Tongue (tissue), 2 donors: ENCODE data around the gene TACC2. TPM values are rescaled to one million over a fixed set of nuclear protein-coding genes. Genes with fewer than 3 reads are reported as not detected.

Experiments used
- DNase-seq: peaks from one replicate; pipeline ENCODE4 v3.0.0-alpha.2; 2015
- total RNA-seq: library from RNA; depleted of rRNA; stranded (reverse); fragments of >200 nt; gene quantifications from one replicate; pipeline ENCODE4 v1.2.3, GENCODE V29; 2014

TACC2 gene
- total RNA-seq, 1 donor from 2014 or later = 128 TPM

DNA sequence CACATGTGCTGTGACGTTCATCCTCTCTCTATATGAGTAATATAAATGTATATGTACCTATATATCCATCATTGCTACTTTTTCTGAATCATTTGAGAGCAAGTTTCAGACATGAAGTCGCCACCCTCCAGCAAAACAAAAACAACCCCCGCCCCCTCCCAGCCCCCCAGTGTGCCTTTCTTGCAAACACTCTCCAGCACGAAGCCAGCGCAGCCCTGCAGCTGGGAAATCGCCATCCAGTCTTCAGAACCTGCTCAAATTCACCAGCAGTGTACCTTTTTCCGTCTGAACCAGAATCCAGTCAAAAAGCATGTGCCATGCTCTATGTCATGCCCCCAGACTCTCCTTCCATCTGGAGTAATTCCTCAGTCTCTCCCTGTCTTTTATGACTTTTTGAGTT is 135.8 kb downstream of the TACC2 start:
- DNase-seq = no peak

DNA sequence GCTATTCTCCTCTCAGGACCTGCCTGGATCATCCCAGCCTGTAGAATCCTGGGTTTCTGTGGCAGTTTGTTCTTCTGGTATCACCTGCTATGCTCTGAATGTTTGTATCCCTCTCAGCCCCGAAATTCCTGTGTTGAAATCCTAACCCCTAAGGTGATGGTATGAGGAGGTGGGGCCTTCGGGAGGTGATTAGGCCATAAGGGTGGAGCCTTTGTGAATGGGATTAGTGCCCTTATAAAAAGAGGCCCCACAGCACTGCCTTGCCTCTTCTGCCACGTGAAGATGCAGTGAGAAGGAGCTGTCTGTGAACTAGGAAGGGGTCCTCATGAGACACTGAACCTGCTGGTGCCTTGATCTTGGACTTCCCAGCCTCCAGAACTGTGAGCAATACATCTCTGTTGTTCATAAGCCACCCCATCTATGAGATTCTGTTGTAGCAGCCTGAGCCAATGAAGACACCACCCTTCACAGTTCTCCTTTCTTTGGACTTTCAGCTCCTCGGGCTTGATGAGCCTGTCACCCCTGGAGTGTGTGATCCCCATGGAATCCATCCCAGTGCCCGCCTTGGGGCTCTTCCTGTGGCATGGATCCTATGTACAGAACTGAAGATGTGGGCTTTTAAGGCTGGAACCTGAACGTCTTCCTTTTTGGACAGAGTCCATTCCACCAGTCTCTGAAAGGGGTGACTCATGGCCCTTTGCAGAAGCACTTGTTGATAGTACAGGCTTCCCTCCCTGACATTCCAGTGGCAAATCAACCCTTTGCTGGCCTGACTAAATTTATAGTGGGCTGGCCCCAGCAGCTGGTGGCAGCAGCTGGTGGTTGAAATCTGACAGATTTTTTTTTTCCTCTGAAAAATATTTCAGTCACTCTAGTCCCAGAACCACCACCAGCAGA is 138.0 kb downstream of the TACC2 start:
- DNase-seq = peak; percentile 86

DNA sequence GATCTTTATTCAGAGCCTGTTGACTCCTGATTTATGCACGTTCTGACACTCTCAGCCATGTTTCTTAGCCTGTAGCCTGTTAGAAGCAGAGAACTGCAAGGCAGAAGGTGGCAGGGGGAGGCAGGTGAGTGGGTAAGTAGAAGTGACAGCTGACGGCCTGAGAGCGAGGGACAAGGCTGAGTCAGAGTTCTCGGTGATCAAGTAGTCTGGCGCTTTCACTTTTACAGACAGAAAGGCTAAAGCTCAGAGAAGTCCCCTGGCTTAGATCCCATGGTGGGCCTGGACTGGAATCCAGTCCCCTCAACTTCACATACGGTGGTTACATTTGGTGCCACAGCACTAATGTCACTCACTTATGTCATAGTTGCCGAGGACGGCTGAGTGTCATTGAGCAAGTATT is 139.0 kb downstream of the TACC2 start:
- peak; percentile 67 for DNase-seq

DNA sequence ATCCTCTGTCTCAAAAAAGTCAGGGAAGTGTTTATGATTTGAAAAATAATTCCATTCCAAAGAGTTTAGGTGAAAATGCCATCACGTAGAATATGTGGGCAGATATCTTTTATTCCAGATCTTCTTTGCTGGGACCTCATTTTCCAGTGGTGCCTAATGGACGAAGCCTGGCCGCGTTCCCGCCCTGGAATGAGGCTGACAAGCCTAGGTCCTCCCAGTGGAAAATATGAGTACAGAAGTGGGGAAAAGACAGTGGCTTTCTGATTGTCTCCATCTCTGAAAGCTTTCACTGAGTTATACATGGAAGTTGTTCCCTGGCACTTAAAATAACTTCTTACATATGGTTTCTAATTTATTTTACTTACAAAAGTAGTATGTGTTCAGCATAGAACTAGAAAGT is 139.4 kb downstream of the TACC2 start:
- DNase-seq = peak; percentile 69

DNA sequence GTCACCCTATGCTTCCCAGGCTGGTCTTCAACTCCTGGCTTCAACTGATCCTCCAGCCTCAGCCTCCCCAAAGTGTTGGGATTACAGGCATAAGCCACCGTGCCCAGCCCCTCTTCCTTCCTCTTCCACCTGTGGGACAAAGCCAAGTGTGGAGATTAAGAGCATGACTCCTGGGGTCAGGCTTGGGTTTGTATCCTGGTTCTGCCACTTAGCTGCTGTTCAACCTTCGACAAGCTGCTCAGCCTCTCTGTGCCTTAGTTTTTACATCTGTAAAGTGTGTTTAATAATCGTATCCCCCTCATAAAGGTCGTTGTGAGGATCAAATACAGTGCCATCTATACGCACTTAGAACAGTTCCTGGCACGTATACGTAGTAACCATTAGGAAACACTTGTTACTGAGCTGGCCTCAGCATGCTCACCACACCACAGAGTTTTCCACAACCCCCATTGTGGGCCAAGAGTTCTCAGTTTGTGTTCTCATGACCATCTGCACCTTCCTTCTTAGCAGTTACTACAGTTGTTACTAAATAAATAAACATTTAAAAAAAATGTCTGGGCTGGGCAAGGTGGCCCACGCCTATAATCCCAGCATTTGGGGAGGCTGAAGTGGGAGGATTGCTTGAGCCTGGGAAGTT is 141.6 kb downstream of the TACC2 start:
- DNase-seq = no peak

DNA sequence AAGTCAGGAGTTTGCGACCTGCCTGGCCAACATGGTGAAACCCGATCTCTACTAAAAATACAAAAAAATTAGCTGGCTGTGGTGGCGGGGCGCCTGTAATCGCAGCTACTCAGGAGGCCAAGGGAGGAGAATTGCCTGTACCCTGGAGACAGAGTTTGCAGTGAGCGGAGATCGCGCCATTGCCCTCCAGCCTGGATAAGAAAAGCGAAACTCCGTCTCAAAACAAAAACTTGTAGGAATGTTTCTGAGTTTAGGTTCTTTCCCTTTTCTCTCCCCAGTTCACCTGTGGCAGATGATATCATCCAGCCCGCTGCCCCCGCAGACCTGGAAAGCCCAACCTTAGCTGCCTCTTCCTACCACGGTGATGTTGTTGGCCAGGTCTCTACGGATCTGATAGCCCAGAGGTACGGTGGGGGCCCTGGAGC is 143.4 kb downstream of the TACC2 start:
- DNase-seq = peak; percentile 25

DNA sequence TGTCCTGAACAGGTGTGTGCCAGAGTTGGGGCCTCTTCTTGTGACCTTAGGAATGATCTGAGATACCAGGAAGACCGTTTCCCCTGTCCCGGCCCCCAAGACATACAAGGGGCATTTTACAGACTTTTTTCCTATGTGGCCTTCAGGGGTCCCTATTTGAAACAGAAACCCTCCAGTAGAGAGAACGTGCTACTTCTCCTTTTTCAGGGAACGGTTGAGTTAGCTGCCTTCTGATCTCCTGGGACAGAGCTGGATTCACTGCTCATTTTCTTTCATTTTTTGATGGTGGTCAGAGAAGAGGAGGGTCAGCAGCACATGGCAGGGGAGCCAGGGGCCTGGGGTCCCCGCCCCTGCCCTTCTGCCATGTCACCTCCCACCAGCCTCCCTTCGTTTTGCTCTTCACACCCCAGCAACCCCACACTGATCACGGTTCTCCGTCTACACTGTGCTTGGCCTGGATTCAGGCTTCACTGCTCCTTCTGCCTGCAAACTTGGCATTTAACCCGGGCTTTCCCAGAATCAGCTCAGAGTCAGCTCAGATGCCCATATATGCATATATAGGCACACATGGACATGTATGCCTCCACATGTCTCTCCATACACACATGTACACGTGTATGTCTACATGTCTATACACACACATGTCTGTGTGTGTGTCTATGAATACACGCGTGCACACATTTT is 144.1 kb downstream of the TACC2 start:
- DNase-seq = no peak

DNA sequence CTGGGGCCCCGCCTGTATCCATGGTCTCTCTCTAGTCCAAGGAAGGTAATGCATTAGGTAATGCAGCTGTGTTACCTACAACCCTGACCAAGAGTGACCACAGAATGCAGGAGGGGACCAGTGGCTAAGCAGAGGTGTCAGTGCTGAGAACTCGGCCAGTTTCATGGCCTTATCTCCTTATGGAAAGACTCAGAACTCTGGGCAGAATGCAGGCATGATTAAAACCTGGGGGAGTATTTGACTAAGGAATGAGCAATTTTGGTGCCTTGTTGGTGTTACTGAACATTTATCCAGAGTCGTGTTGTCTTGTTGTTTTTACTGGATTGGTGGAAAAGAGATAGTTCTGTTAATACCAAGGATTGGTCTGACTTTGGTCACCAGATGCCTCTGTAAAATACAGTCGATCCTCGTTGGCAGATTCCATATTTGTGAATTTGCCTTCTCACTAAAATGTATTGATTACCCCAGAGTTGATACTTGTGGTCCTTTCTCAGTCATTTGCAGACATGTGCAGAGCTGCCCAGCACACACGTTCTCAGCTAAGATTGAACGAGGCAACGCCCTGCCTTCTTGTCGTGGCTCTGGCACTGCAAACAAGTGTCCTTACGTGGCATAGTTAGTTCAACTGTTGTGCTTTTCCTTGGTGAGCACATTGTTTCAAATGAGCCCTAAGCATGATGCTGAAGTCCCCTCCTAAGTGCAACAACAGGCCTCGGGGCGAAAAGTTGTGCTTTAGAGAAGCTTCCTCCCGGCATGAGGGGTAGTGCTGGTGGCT is 146.5 kb downstream of the TACC2 start:
- no peak for DNase-seq

DNA sequence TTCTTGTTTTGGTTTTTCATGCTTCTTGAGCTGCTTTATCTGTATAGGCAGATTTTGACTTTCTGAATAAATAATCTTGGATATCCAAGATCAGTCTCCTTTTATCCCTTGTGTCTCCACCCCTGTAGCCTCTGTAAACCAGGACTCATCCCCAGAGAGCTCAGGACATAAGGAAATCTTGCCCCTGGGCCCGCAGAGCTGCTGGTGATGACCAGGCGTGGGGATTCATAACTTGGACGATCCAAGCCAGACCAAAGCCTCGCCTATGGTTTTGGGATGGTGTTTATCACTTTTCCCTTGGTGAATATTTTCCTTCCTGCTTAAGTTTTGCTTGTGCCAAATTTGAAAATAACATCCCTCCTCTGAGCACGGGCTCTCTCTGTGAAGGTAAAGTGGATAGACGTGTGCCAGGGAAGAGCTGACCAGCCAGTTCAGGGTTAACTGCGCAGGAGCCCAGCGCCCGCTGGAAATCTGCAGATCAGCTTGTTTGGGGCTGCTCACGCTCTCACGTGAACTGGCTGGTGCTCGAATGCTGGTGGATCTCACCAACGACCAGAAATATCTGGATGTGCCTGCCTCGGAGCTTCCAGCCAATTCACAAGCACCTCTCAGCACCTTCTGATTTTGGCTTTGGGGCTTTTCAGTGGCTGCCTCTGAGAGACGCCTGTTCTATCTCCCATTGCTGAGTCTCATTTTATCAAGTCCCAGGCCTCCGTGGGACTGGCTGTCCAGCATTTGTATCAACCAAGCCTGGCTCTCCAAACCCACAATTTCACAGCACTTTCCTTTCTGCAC is 150.1 kb downstream of the TACC2 start:
- peak; percentile 19 for DNase-seq

DNA sequence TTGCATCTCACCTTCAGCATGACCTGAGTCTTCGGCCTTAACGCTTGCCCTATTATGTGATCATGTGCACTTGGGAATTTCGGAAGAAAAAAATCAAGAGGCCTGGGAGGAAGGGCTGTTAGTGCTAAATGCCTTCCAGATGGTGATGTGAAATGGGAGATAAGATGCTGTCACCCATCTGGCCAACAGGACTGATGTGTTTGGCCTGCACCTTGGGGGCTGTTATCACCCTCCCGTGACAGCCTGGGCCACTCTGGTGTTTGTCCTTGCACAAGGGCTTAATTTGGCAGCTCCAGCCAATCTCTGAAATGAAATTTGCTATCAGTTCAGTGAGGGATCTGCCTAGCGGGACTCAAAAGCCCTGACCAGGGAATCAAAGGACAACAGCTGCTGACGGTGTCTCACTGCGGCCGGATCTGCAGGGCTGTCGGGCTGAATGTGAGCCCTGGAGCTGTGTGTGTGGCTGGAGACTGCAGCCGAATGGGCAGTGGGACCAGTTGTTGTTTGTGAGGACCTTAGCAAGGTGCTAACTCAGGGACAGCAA is 150.7 kb downstream of the TACC2 start:
- DNase-seq = peak; percentile 55

DNA sequence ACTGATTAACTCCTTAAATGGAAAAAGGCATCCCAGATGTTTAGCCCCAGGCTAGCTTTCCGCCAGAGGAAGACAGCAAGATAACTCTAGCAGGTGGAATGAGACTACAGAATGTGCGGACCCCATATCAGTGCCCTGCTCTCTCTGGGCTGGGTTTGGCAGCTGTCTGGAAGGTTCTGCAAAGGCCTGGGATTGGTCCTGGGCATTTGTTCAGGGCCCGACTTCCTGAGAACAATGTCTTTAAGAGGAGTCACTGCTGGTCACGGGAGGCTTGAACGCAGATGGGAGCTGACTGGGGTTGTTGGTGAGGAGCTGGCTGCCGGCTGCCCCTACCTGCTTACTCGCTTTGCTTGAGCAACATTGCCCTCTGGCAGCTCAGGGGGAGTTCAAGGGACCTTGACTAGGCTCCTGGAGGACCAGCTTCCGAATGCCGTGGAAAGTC is 151.5 kb downstream of the TACC2 start:
- peak; percentile 35 for DNase-seq

DNA sequence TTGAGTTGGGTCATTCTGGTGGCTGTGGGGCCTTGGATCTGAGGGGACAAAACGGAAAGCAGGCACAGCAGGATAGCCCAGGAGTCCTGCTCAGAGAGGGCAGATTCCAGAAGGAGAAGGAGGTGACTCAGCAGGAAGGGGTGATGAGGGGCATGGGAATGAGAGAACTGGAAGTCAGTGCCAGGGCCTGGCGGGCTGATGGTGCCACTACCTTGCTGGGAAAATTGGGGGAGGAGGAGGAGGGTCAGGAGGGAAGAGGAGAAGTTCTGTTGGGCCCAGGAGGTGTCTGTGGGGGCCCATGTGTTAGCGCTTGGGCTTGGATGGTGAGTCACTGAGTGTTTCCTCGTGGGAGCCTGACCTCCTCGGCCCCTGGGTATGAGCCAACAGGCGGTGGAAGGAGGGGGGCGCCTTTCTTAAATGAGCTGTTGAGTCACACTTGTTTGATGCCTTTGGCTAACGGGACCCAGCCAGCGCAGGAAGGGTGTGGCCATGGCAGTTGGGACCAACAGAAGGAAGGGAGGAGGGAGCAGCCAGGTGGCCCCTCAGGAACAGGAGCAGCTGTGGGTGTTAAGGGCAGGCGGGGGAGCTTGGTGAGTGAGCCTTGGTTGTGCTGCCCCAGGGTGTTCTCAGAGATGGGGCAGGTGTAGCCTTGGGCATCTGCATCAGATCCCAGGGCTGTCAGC is 152.1 kb downstream of the TACC2 start:
- DNase-seq = peak; percentile 77

DNA sequence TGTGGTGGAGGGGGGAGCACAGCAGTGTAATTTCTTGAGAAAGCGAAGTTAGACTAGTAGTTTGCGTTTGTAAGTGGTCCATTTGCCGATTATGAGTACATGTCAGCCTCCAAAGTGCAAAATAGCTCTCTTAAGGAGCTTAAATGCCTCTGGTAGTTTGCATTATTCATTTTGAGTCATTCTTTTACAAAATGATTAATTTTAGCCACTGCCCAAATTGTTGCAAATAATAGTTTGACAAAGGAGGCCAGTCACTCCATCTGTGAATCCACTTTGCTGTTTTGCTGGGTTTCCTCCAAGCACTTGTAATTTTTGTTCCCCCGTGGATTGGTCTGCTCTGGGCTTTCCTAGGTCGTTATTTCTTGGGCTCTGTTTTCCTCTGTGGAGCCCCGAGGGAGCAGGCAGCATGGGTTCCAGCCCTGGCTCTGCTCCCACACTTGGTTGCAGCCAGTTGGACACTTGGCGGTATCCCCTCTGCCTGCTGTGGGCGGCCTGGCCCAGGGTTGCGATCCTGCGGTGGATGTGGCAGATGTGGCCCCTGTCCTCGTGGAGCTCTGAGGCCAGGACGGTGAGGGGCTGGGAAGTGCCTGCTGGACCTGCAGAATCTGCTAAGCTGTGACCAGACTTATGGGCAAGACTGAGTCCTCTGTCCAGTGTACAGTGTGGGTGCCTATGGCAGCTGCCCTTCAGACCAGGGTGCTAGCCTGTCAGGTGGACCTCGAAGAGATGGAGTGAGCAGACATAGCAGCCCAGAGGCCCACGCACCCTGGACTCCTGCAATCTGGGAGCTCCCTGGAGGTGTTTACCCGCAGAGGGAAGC is 153.1 kb downstream of the TACC2 start:
- DNase-seq = no peak

DNA sequence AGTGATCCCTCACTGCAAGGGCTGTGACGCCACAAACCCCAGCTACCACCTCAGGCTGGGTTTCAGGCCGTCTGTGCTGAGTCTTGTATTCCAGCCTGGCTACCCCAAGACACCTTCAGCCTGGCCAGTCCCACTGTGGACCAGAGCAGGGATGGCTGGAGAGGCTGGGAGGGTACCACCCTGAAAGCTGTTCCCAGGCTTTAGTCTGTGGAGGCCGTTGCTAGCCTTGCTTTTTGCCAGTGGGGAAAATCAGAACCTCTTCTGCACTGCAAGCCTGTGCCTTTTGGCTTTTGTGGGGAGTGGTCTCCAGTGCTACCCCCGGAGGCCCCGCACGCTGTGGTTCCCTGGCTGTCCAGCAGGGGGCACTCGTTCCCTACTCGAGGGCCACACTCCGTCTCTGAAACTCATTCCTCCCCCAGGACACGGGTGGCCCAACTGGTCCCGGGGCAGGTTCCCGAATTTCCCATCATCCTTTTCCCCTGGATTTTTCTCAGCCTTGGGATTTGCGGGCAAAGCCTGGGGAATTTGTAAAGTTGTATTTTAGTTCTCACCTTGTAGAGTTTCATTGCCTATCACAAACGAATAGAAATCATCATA is 153.8 kb downstream of the TACC2 start:
- peak; percentile 70 for DNase-seq

DNA sequence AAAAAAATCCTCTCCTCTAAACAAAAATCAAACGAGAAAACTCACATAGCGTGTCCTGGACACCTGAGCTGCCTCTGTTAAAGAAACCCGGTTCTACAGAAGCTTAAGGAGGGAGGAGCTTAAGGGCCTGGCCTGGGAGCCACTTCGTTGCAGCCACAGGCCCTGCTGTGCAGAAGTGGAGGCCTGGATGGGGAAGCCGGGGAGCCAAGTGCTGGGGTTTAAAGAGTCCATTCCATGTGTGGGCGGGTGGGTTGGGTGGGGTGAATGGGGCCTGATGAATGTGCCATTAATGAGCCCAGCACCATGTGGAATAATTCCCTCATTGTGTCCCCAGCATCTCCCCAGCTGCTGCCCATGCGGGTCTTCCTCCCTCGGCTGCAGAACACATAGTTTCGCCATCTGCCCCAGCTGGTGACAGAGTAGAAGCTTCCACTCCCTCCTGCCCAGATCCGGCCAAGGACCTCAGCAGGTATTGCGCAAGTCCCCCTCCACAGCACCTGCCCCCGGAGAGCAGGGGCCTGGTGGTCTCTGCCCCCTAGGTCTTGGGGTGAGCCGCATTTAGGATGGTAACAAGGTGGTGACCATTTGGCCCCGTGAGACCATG is 154.4 kb downstream of the TACC2 start:
- DNase-seq = peak; percentile 76

DNA sequence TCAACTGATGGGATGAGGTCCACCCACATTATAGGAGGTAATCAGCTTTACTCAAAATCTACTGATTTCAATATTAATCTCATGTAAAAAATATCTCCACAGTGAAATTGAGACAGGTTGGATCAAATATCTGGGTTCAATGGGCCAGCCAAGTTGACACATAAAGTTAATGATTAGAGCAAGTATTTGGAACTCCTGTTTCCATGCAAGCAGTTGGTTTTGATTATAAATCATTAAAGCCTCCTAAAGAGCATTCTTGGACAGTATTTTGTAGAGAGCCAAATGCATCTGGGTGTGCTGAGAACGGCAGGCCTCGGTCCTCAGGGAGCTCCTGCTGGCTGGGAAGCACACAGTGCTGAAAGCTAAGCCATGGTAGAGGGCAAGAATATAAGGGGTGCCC is 155.2 kb downstream of the TACC2 start:
- no peak for DNase-seq

DNA sequence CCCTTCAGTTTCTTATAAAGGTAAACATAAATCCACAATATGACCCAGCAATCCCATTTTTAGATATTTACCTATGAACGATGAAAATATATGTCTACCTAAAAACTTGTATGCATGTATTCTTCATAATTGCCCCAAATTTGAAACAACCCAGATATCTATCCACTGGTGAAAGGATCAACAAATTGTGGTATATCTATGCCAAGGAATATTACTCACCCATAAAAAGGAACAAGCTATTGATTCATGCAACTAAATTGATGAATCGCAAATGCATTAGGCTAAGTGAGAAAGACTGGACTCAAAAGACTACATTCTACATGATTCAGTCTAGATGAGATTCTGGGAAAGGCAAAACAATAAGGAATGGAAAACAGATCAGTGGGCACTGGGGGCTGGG is 156.2 kb downstream of the TACC2 start:
- DNase-seq = no peak

DNA sequence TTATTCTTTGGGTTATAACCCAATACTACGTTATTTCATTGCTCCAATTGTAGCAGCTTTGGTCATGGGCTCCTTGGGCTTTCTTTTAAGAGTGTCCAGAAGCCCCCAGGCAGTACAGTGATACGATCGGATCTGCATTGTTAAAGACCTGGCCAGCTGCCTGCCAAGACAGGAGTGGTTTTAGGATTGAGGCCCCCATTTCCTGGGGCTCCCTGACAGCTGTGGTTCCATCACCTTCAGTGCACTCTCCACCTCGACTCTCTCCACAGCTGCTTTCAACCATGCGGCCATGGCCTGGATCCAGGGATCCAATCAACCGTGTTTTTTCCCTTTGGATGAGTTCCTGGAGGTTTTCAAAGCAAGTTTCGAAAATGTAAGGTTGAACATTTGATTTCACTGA is 158.7 kb downstream of the TACC2 start:
- DNase-seq = peak; percentile 94
